ENCODE data around the gene YTHDF1.

Gene YTHDF1

DNA sequence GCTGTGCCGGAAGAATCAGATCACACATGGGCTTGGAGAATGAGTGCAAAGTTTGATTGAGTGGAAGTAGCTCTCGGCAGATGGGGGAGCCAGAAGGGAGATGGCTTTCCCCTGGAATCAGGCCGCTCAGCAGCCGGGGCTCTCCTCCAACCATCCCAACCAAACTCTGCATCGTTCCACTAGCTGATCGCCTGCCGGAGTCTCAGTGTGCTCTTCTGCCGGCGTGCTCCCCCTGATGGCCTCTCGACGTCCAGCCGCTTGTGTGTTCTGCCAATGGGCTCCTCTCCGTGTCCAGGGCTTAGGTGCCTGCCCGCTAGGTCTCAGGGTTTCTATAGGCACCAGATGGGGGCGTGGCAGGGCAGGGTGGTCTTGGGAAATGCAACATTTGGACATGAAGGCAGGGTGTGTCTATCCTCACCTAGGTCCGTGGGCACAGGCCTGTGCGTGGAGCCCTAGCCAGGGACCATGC, 14.9 kb upstream of the YTHDF1 start:
- Histone ChIP-seq H3K79me2 (ENCODE audit: insufficient read depth, low read depth) (no peaks in the 10 kb centered on the region), H3K4me1 (ENCODE audit: low read depth, poor library complexity, severe bottlenecking) (no peaks in the 10 kb centered on the region), H3K27me3 (ENCODE audit: insufficient read depth, low read depth) (peaks cover 93% of the 10 kb centered on the region), H3K27ac (no peak overlapping the region), H4K20me1 (ENCODE audit: insufficient read depth) (no peaks in the 10 kb centered on the region), H2AFZ (ENCODE audit: low read depth) (no peak overlapping the region), H3K4me3 (IDR thresholded peaks at IDR 0.05; ENCODE audit: insufficient read depth, low read depth, low read length) (no peak overlapping the region), H3K36me3 (ENCODE audit: insufficient read depth) (no peaks in the 10 kb centered on the region), H3K9ac (no peak overlapping the region), H3K4me2 (no peak overlapping the region)
- TF ChIP-seq, protein P1, sequence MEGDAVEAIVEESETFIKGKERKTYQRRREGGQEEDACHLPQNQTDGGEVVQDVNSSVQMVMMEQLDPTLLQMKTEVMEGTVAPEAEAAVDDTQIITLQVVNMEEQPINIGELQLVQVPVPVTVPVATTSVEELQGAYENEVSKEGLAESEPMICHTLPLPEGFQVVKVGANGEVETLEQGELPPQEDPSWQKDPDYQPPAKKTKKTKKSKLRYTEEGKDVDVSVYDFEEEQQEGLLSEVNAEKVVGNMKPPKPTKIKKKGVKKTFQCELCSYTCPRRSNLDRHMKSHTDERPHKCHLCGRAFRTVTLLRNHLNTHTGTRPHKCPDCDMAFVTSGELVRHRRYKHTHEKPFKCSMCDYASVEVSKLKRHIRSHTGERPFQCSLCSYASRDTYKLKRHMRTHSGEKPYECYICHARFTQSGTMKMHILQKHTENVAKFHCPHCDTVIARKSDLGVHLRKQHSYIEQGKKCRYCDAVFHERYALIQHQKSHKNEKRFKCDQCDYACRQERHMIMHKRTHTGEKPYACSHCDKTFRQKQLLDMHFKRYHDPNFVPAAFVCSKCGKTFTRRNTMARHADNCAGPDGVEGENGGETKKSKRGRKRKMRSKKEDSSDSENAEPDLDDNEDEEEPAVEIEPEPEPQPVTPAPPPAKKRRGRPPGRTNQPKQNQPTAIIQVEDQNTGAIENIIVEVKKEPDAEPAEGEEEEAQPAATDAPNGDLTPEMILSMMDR (conservative IDR thresholded peaks at IDR 0.05; ENCODE audit: low read depth, low read length) = no peak

DNA sequence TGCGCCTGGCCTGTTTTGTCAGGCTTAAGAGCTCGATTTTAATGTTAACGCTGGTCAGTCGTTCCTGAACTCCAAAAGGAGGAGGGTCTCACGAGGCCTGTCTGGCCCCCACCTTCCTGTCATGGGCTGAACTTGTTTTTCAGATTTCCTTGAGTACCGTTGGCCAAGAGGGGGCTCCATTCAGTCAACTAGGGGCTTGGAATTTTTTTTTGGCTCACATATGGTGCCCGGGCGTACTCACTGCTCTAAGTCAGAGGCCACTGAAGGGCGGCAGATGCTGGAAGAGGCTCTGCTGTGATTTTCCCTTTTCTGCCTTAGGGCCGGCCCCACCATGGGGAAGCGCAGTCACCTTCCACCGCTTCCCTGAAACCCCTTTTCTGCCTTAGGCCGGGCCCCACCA, 12.9 kb upstream of the YTHDF1 start:
- peaks cover 98% of the 10 kb centered on the region for H3K27me3 ChIP-seq (ENCODE audit: insufficient read depth, low read depth)
- no peak overlapping the region for H2AFZ ChIP-seq (ENCODE audit: low read depth)
- no peak overlapping the region for H3K27ac ChIP-seq
- H3K79me2 ChIP-seq (ENCODE audit: insufficient read depth, low read depth) = no peaks in the 10 kb centered on the region
- no peaks in the 10 kb centered on the region for H3K36me3 ChIP-seq (ENCODE audit: insufficient read depth)
- TF ChIP-seq, protein P1 (conservative IDR thresholded peaks at IDR 0.05; ENCODE audit: low read depth, low read length) = no peak
- no peaks in the 10 kb centered on the region for H4K20me1 ChIP-seq (ENCODE audit: insufficient read depth)
- H3K4me2 ChIP-seq = no peak overlapping the region
- no peak overlapping the region for H3K9ac ChIP-seq
- peaks cover 3% of the 10 kb centered on the region for H3K4me1 ChIP-seq (ENCODE audit: low read depth, poor library complexity, severe bottlenecking)
- H3K4me3 ChIP-seq (IDR thresholded peaks at IDR 0.05; ENCODE audit: insufficient read depth, low read depth, low read length) = no peak overlapping the region

DNA sequence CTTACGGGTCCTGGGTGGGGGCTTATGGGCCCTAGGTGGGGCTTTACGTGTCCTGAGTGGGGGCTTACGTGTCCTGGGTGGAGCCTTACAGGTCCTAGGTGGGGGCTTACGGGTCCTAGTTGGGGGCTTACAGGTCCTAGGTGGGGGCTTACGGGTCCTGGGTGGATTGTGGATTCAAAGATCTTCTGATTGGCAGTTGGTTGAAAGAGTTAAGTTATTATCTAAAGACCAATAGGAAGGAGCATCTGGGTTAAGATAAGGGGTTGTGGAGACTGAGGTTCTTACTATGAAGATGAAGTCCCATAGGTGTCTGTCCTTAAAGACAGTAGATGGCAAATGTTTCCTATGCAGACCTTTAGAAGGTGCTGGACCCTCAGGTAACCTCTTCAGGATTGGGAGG, 11.3 kb upstream of the YTHDF1 start:
- H3K4me1 ChIP-seq (ENCODE audit: low read depth, poor library complexity, severe bottlenecking) = peaks cover 3% of the 10 kb centered on the region
- TF ChIP-seq, protein P1 (conservative IDR thresholded peaks at IDR 0.05; ENCODE audit: low read depth, low read length) = no peak

DNA sequence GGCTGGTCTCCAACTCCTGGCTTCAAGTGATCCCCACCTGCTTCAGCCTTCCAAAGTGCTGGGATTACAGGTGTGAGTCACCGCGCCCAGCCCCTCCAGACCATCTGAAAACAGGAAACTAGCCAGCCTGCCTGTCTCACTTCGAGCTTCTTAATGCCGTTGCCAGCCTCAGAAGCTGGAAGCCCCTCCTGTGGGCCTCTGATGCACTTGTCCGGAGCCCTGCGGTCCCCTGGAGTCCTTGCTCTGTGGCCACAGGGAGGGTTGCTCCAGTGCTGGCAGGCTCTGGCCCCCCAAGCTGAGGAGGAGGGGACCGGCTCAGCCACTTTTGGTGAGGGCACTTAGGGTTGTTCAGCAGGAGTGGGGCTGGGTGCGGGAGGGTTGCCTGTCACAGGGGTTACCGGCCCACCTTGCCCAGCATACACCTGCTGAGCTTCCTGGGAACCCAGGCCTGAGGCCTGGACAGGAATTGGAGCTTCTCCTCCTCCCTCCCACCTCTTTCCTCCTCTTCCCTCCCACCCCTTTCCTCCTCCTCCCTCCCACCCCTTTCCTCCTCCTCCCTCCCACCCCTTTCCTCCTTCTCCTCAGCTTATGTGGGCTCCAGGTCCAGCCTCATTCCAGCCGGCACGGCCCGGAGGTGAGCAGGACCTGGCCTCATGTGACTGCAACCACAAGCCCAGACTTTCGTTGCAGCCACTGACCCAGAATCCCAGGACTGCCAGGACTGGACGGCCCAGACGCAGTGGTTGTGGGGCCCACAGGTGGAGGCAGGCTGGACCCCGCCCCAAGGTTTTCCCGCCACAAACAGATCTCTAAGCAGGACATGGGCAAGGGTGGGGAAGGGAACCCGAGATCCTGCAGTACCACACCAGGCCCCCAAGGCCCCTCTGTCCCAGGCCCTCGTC, 10.4 kb upstream of the YTHDF1 start:
- Histone ChIP-seq H2AFZ (ENCODE audit: low read depth) (no peak overlapping the region), H3K79me2 (ENCODE audit: insufficient read depth, low read depth) (no peaks in the 10 kb centered on the region), H3K27ac (no peak overlapping the region), H3K4me3 (IDR thresholded peaks at IDR 0.05; ENCODE audit: insufficient read depth, low read depth, low read length) (no peak overlapping the region), H3K4me1 (ENCODE audit: low read depth, poor library complexity, severe bottlenecking) (peaks cover 3% of the 10 kb centered on the region), H3K27me3 (ENCODE audit: insufficient read depth, low read depth) (peaks cover 94% of the 10 kb centered on the region), H3K4me2 (no peak overlapping the region), H4K20me1 (ENCODE audit: insufficient read depth) (no peaks in the 10 kb centered on the region), H3K9ac (no peak overlapping the region), H3K36me3 (ENCODE audit: insufficient read depth) (no peaks in the 10 kb centered on the region)
- TF ChIP-seq, protein P1 (conservative IDR thresholded peaks at IDR 0.05; ENCODE audit: low read depth, low read length) = no peak

More for the DNA sequence above, 11.3 kb upstream of the YTHDF1 start:
- Histone ChIP-seq H4K20me1 (ENCODE audit: insufficient read depth) (no peaks in the 10 kb centered on the region), H3K27ac (no peak overlapping the region), H3K9ac (no peak overlapping the region), H3K4me2 (no peak overlapping the region), H3K79me2 (ENCODE audit: insufficient read depth, low read depth) (no peaks in the 10 kb centered on the region), H3K4me3 (IDR thresholded peaks at IDR 0.05; ENCODE audit: insufficient read depth, low read depth, low read length) (no peak overlapping the region), H2AFZ (ENCODE audit: low read depth) (no peak overlapping the region), H3K27me3 (ENCODE audit: insufficient read depth, low read depth) (peaks cover 97% of the 10 kb centered on the region), H3K36me3 (ENCODE audit: insufficient read depth) (no peaks in the 10 kb centered on the region)
